Coronary artery (tissue), 2 donors: ENCODE results near the gene SLF2.

Experiments
- DNase-seq: peaks from one replicate; pipeline ENCODE4 v3.0.0-alpha.2; 2017; ENCODE audit warnings: low spot score
- H3K27ac ChIP-seq, 2 donors: fragments of 200-600 bp; sonication (generic); one replicate each; pipeline ENCODE4 v1.5.1; 2016 to 2019
- H3K4me3 ChIP-seq: fragments of 200-600 bp; sonication (generic); 2 replicates; pipeline ENCODE4 v1.5.1; 2016; ENCODE audit warnings: mild to moderate bottlenecking, moderate library complexity
- CTCF ChIP-seq: fragments of 200-600 bp; sonication (generic); IDR thresholded peaks from one replicate; pipeline ENCODE4 v1.5.1; 2019; ENCODE audit warnings: antibody characterized with exemption

The SLF2 gene

GRCh38 chr10:100960251-100960650, 47.5 kb downstream of the SLF2 start:
- DNase-seq = no peak
- no peak for TF ChIP-seq CTCF
- Histone ChIP-seq H3K27ac (no peak overlapping the region), H3K4me3 (no peak overlapping the region)

- no peak for DNase-seq
These were observed 49.8 kb downstream of the SLF2 start for GRCh38 chr10:100962351-100963080.

GRCh38 chr10:100963826-100964225, 51.1 kb downstream of the SLF2 start:
- Histone ChIP-seq H3K27ac (no peak overlapping the region), H3K4me3 (no peak overlapping the region)
- DNase-seq = no peak
- TF ChIP-seq CTCF = no peak

More at GRCh38 chr10:100962351-100963080, 49.8 kb downstream of the SLF2 start:
- Histone ChIP-seq H3K27ac (no peak overlapping the region), H3K4me3 (no peak overlapping the region)
- no peak for TF ChIP-seq CTCF

GRCh38 chr10:100965820-100966219, 53.1 kb downstream of the SLF2 start:
- no peak for TF ChIP-seq CTCF
- H3K4me3 ChIP-seq = no peak overlapping the region
- DNase-seq = no peak
- H3K27ac ChIP-seq = no peak overlapping the region

- Histone ChIP-seq H3K27ac (no peak overlapping the region), H3K4me3 (no peak overlapping the region)
- TF ChIP-seq CTCF = no peak
- DNase-seq = no peak
These were observed 54.1 kb downstream of the SLF2 start for GRCh38 chr10:100966887-100967286.

GRCh38 chr10:100967332-100967731, 54.6 kb downstream of the SLF2 start:
- DNase-seq = no peak
- Histone ChIP-seq H3K27ac (no peak overlapping the region), H3K4me3 (no peak overlapping the region)
- no peak for TF ChIP-seq CTCF

- no peak for DNase-seq
- no peak for TF ChIP-seq CTCF
- H3K4me3 ChIP-seq = no peak overlapping the region
- H3K27ac ChIP-seq = no peak overlapping the region
These were observed 55.4 kb downstream of the SLF2 start for GRCh38 chr10:100968062-100968736.
